HG03135 (cell line): ENCODE results near the gene ANKRD60.

Experiments used
- ATAC-seq: cut with Tn5 transposase; IDR thresholded peaks from one replicate; pipeline ENCODE4 v1.9.1; 2021; ENCODE audit warnings: mild to moderate bottlenecking, moderate library complexity; ENCODE audit not compliant: unreplicated experiment

Gene ANKRD60

GRCh38 chr20:58167759-58168158 lies 60.7 kb downstream of the ANKRD60 start:
- ATAC-seq, result no peak
